ENCODE data around the gene FAM168B. TPM values are rescaled to one million over a fixed set of nuclear protein-coding genes. Genes with fewer than 3 reads are reported as not detected.
"Not testable (repeated sequence)": the region's sequence is repeated elsewhere in the genome, so short reads cannot be mapped to it uniquely, and the experiment has no call there.

Gene FAM168B
- 102 and 109 TPM in 2 replicates for total RNA-seq (2014; rRNA removed; shearing (Covaris generic))
- polyA plus RNA-seq (2014; cell fraction: nucleus; rRNA removed): 107 and 137 TPM in 2 replicates

GRCh38 chr2:131093006-131093695, at the start of gene FAM168B:
FAM168B (minus strand) TSS chr2:131093460; CDS start chr2:131082646, 10,814 bp downstream.
- DNase-seq (ENCODE audit: extremely low read depth, low read depth): peak; percentile 83

GRCh38 chr2:131142849-131143248, 49.6 kb upstream of the FAM168B start:
- no peak for DNase-seq (ENCODE audit: extremely low read depth, low read depth)

- no peak for DNase-seq (ENCODE audit: extremely low read depth, low read depth)
These were observed 47.3 kb upstream of the FAM168B start for GRCh38 chr2:131140581-131140980.

GRCh38 chr2:131132729-131133128, 39.5 kb upstream of the FAM168B start:
- no peak for DNase-seq (ENCODE audit: extremely low read depth, low read depth)

- DNase-seq (ENCODE audit: extremely low read depth, low read depth): no peak
These were observed 37.0 kb upstream of the FAM168B start for GRCh38 chr2:131130298-131130596.

- DNase-seq (ENCODE audit: extremely low read depth, low read depth): no peak
These were observed 34.7 kb upstream of the FAM168B start for GRCh38 chr2:131127981-131128380.

- no peak for DNase-seq (ENCODE audit: extremely low read depth, low read depth)
These were observed 33.8 kb upstream of the FAM168B start for GRCh38 chr2:131127076-131127475.

GRCh38 chr2:131126436-131126835, 33.2 kb upstream of the FAM168B start:
- no peak for DNase-seq (ENCODE audit: extremely low read depth, low read depth)

GRCh38 chr2:131125195-131125757, 32.0 kb upstream of the FAM168B start:
- no peak for DNase-seq (ENCODE audit: extremely low read depth, low read depth)

- DNase-seq (ENCODE audit: extremely low read depth, low read depth): no peak
These were observed 29.9 kb upstream of the FAM168B start for GRCh38 chr2:131123192-131123591.

- DNase-seq (ENCODE audit: extremely low read depth, low read depth): no peak
These were observed 29.2 kb upstream of the FAM168B start for GRCh38 chr2:131122496-131122895.

- DNase-seq (ENCODE audit: extremely low read depth, low read depth): no peak
These were observed 28.2 kb upstream of the FAM168B start for GRCh38 chr2:131121464-131121863.

GRCh38 chr2:131120815-131121317, 27.6 kb upstream of the FAM168B start:
- DNase-seq (ENCODE audit: extremely low read depth, low read depth): no peak

GRCh38 chr2:131115752-131116151, 22.5 kb upstream of the FAM168B start:
- no peak for DNase-seq (ENCODE audit: extremely low read depth, low read depth)

GRCh38 chr2:131114950-131115349, 21.7 kb upstream of the FAM168B start:
- DNase-seq (ENCODE audit: extremely low read depth, low read depth): not testable (repeated sequence)

- DNase-seq (ENCODE audit: extremely low read depth, low read depth): no peak
These were observed 20.4 kb upstream of the FAM168B start for GRCh38 chr2:131113566-131114227.

- DNase-seq (ENCODE audit: extremely low read depth, low read depth): no peak
These were observed 19.3 kb upstream of the FAM168B start for GRCh38 chr2:131112529-131112928.

GRCh38 chr2:131105950-131106801, 12.9 kb upstream of the FAM168B start:
- no peak for DNase-seq (ENCODE audit: extremely low read depth, low read depth)

GRCh38 chr2:131105156-131105949, 12.1 kb upstream of the FAM168B start, which contains the start of gene PLEKHB2:
PLEKHB2 (plus strand) TSS chr2:131105336; CDS start chr2:131120942, 15,606 bp downstream.
- peak; percentile 84 for DNase-seq (ENCODE audit: extremely low read depth, low read depth)

All from NCI-H460 (cell line).